ENCODE data around the gene ST7L.
A peak's percentile ranks its signal among the peaks of the same experiment; 100 is the strongest.
"Not testable (repeated sequence)": the region's sequence is repeated elsewhere in the genome, so short reads cannot be mapped to it uniquely, and the experiment has no call there.

Gene ST7L

DNA sequence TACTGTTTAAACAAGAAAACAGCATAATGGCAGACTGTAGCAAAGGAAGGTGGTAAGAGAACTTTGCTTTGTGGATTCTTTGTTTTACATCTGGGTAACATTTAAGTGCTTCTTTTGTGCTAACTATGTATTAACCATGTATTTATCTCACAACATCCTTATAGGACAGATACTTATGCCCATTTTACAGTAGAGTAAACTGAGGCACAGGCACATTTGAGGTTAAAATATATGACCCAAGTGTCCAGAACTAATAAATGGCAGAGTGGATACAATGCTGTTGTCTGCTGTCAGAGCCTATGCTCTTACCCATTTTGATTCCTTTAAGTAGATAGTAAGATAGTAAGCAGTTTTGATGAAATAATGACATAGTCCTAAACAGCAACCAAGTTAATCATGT lies 7.9 kb upstream of the ST7L start:
- H3K27me3 Mint-ChIP-seq = no peaks in the 10 kb centered on the region
- H3K36me3 Mint-ChIP-seq = peaks cover 31% of the 10 kb centered on the region
- peak overlapping the region; percentile 58 for H3K27ac Mint-ChIP-seq
- H3K4me1 Mint-ChIP-seq (ENCODE audit: low read depth) = peaks cover 82% of the 10 kb centered on the region
- peak overlapping the region; percentile 11 for H3K4me3 Mint-ChIP-seq
- H3K9me3 Mint-ChIP-seq (ENCODE audit: low read depth) = no peaks in the 10 kb centered on the region

- peaks cover 78% of the 10 kb centered on the region for H3K4me1 Mint-ChIP-seq (ENCODE audit: low read depth)
- H3K4me3 Mint-ChIP-seq = peak overlapping the region; percentile 11
- peaks cover 28% of the 10 kb centered on the region for H3K36me3 Mint-ChIP-seq
- H3K27ac Mint-ChIP-seq = peak overlapping the region; percentile 91
- no peaks in the 10 kb centered on the region for H3K9me3 Mint-ChIP-seq (ENCODE audit: low read depth)
- no peaks in the 10 kb centered on the region for H3K27me3 Mint-ChIP-seq
Observed at GRCh38 chr1:112626193-112626592, 7.3 kb upstream of the ST7L start.

- Mint-ChIP-seq H3K4me1 (ENCODE audit: low read depth) (peaks cover 77% of the 10 kb centered on the region), H3K27ac (peak overlapping the region; percentile 91), H3K9me3 (ENCODE audit: low read depth) (no peaks in the 10 kb centered on the region), H3K36me3 (peaks cover 28% of the 10 kb centered on the region), H3K27me3 (no peaks in the 10 kb centered on the region), H3K4me3 (peak overlapping the region; percentile 76)
Observed at GRCh38 chr1:112625696-112626095, 6.8 kb upstream of the ST7L start.

- not testable (repeated sequence) for H3K27me3 Mint-ChIP-seq; H3K9me3 Mint-ChIP-seq (ENCODE audit: low read depth)
- peak overlapping the region; percentile 91 for H3K27ac Mint-ChIP-seq
- peaks cover 25% of the 10 kb centered on the region for H3K36me3 Mint-ChIP-seq
- peaks cover 72% of the 10 kb centered on the region for H3K4me1 Mint-ChIP-seq (ENCODE audit: low read depth)
- H3K4me3 Mint-ChIP-seq = peak overlapping the region; percentile 76
Observed at GRCh38 chr1:112624493-112624892, 5.6 kb upstream of the ST7L start.

DNA sequence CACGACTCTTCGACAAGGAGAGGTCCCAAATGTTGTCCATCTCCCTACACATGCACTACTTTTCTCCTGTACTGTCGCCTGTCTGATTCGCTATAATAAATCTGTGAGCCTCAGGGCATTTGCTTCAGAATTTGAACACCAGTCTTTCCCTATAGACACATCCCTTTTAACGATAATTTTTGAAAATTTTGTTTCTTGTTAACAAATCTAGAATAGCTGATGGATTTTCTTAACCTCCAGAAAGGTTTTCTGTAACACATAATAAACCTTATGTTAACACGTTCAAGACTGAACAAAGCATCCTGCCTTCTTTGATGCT lies 1.4 kb upstream of the ST7L start:
- Mint-ChIP-seq H3K27ac (peak overlapping the region; percentile 99), H3K36me3 (peaks cover 11% of the 10 kb centered on the region), H3K9me3 (ENCODE audit: low read depth) (no peaks in the 10 kb centered on the region), H3K4me1 (ENCODE audit: low read depth) (peaks cover 52% of the 10 kb centered on the region), H3K27me3 (no peaks in the 10 kb centered on the region), H3K4me3 (peak overlapping the region; percentile 100)

DNA sequence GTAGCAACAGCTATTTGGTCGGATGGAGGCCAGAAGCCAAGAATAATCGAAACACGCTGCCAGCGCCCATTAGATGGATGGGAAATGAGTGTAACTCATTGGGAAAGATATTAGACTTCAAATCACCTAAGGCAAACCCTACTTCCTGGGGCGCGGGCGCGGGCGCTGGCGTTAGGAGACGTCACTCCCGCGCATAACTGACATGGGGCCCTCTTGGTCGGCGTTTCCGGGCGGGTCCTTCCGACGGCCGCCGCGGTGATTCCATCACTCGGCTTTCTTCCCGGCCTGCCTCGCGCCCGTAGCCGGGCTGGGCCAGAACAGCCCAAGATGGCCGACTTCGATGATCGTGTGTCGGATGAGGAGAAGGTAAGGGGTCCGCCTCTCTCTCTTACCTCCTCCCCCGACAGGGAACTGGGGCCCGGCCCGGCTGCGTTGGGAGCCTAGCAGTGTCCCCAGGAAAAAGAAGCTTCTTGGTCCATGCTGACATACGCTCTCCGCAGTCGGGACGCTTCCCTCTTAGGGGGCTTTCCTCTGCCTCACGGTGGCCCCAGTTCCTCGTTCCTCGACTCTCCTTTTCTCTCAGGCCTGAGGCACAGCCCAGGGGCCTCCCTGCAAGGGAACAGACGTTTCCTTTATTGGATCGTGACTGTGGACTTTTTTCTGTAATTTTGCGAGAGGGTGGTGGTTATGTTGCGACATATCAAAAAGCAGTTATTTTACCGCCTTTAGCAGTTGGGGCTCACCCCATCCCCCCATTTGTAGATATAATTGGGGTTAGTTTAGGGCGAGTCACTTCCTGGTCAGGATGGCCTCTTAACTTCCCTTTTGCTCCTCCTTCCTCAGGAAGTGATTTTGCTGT lies 806 bp upstream of the ST7L start, which contains the start of gene CAPZA1:
TSS of gene CAPZA1 (plus strand) at position 315 of the 859 bp plus-strand sequence. CDS start at position 328, 13 bp downstream.
- Mint-ChIP-seq H3K36me3 (peaks cover 8% of the 10 kb centered on the region), H3K27me3 (no peaks in the 10 kb centered on the region), H3K27ac (peak within 1 kb of the TSS; percentile 99), H3K4me3 (peak within 1 kb of the TSS; percentile 100), H3K4me1 (ENCODE audit: low read depth) (peaks cover 47% of the 10 kb centered on the region), H3K9me3 (ENCODE audit: low read depth) (no peaks in the 10 kb centered on the region)

DNA sequence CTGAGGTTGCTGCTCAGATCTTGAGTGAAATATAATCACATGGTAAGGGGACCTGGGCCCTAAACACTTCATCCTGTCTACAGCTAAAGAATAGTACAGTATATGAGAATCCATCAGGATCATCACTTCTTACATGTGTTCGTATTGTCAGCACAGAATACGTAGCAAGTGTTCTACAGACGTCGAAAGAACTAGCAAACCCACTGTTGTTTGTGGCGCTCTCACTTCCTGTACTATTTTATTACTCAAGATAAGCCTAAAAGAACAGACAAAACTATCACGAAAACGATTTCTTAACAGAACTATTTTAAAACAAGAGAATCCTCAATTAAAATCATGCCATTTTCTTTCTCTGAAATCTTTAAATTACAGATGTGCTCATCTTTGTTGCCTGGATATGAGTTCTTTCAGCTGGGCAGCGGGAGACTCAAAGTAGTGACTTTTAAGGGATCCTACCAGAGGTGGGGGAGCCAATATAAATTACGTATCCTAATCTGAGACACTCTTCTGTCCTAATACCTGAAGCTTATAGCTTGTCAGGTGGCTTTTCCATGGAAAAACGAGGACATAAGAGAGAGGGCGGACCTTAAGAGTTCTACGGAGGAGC lies 724 bp downstream of the ST7L start:
- H3K4me1 Mint-ChIP-seq (ENCODE audit: low read depth) = peaks cover 38% of the 10 kb centered on the region
- peak overlapping the region; percentile 99 for H3K27ac Mint-ChIP-seq
- H3K27me3 Mint-ChIP-seq = no peaks in the 10 kb centered on the region
- peaks cover 5% of the 10 kb centered on the region for H3K36me3 Mint-ChIP-seq
- H3K9me3 Mint-ChIP-seq (ENCODE audit: low read depth) = no peaks in the 10 kb centered on the region
- peak overlapping the region; percentile 100 for H3K4me3 Mint-ChIP-seq

DNA sequence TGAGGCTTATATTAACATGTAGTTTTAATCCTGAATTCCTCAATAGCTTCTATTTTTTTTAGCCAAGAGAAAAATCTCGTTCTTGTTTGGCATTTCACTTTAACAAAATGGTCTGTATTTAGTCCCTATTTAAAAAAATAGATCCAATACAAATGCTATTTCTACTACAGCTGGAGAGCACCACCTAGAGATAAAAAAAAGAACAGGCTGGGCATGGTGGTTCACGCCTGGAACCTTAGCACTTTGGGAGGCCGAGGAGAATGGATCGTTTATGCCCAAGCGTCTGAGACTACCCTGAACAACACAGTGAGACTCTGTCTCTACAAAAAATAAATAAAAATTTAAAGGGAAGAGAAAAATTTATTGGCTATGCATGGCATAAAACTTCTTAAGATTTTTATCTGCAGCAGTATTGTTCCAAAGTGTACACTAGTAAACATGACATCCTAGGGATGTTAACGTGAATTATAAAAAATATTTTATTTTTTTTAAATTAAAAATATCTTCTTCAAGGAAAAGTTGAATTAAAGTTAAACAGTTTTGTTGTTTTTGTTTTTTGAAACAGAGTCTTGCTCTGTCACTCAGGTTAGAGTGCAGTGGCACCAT lies 4.4 kb downstream of the ST7L start:
- Mint-ChIP-seq H3K27ac (no peak overlapping the region), H3K4me1 (ENCODE audit: low read depth) (peaks cover 17% of the 10 kb centered on the region), H3K27me3 (no peaks in the 10 kb centered on the region), H3K4me3 (no peak overlapping the region), H3K36me3 (peaks cover 7% of the 10 kb centered on the region), H3K9me3 (ENCODE audit: low read depth) (no peaks in the 10 kb centered on the region)

GRCh38 chr1:112605633-112606327 lies 13.2 kb downstream of the ST7L start:
- Mint-ChIP-seq H3K27me3 (no peaks in the 10 kb centered on the region), H3K4me1 (ENCODE audit: low read depth) (no peaks in the 10 kb centered on the region), H3K36me3 (peaks cover 22% of the 10 kb centered on the region), H3K27ac (no peak overlapping the region), H3K9me3 (ENCODE audit: low read depth) (no peaks in the 10 kb centered on the region), H3K4me3 (no peak overlapping the region)

DNA sequence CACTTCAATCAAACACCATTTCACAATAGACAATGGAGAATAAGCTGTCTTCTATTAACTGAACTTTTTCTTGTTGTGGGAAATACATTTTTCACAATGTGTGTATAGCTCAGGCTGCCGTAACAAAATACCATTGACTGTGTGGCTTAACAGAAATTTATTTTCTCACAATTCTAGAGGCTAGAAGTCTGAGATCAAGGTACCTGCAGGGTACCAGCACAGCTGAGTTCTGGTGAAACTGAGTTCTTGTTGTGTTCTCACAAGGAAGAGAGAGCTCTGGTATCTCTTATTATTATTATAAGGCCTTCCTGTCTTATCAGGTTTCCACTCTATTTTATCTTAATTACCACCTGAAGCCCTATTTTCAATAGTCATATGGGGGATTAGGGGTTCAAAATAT lies 15.4 kb downstream of the ST7L start:
- Mint-ChIP-seq H3K9me3 (ENCODE audit: low read depth) (no peaks in the 10 kb centered on the region), H3K36me3 (peaks cover 23% of the 10 kb centered on the region), H3K27ac (no peak overlapping the region), H3K27me3 (no peaks in the 10 kb centered on the region), H3K4me3 (no peak overlapping the region), H3K4me1 (ENCODE audit: low read depth) (no peaks in the 10 kb centered on the region)

- H3K36me3 Mint-ChIP-seq = peaks cover 23% of the 10 kb centered on the region
- H3K4me3 Mint-ChIP-seq = no peak overlapping the region
- H3K27me3 Mint-ChIP-seq = no peaks in the 10 kb centered on the region
- no peaks in the 10 kb centered on the region for H3K4me1 Mint-ChIP-seq (ENCODE audit: low read depth)
- no peak overlapping the region for H3K27ac Mint-ChIP-seq
- H3K9me3 Mint-ChIP-seq (ENCODE audit: low read depth) = no peaks in the 10 kb centered on the region
Observed at GRCh38 chr1:112603012-112603411, 15.9 kb downstream of the ST7L start.

GRCh38 chr1:112599477-112599876 lies 19.5 kb downstream of the ST7L start:
- no peaks in the 10 kb centered on the region for H3K27me3 Mint-ChIP-seq
- H3K36me3 Mint-ChIP-seq = peaks cover 18% of the 10 kb centered on the region
- H3K4me1 Mint-ChIP-seq (ENCODE audit: low read depth) = no peaks in the 10 kb centered on the region

GRCh38 chr1:112594208-112594876 lies 24.6 kb downstream of the ST7L start:
- peaks cover 4% of the 10 kb centered on the region for H3K9me3 Mint-ChIP-seq (ENCODE audit: low read depth)
- H3K27me3 Mint-ChIP-seq = no peaks in the 10 kb centered on the region
- peaks cover 20% of the 10 kb centered on the region for H3K36me3 Mint-ChIP-seq
- H3K27ac Mint-ChIP-seq = no peak overlapping the region
- no peak overlapping the region for H3K4me3 Mint-ChIP-seq
- H3K4me1 Mint-ChIP-seq (ENCODE audit: low read depth) = no peaks in the 10 kb centered on the region

More at GRCh38 chr1:112599477-112599876, 19.5 kb downstream of the ST7L start:
- H3K9me3 Mint-ChIP-seq (ENCODE audit: low read depth) = no peaks in the 10 kb centered on the region
- H3K4me3 Mint-ChIP-seq = no peak overlapping the region
- H3K27ac Mint-ChIP-seq = no peak overlapping the region

DNA sequence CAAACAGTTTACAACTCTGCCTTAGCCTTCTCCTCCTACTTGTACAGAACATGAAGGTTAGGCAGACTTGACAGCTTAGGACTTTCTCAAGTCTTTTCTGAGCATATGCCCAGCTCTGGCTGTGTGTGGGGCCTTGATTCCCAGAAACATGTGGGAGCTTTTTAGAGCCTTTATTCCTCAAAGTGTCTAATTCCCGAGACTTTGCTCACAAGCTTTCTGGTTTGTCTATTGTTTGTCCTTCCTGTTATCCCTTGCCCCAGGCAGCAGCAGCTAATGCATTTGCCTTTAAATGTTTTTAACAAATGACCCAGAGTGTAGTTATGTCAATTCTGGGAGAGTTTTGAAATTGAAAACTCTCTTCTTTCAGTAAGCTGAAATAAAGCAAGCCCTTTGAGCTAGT lies 29.2 kb downstream of the ST7L start:
- Mint-ChIP-seq H3K27me3 (no peaks in the 10 kb centered on the region), H3K36me3 (peaks cover 24% of the 10 kb centered on the region), H3K9me3 (ENCODE audit: low read depth) (peaks cover 4% of the 10 kb centered on the region), H3K27ac (no peak overlapping the region), H3K4me3 (no peak overlapping the region), H3K4me1 (ENCODE audit: low read depth) (no peaks in the 10 kb centered on the region)
